ENCODE data around the gene SLC7A1.

The SLC7A1 gene

GRCh38 chr13:29545988-29546387, 49.5 kb downstream of the SLC7A1 start:
- no peak overlapping the region for H2BK12ac ChIP-seq (ENCODE audit: low read length)
- no peak overlapping the region for H3K4ac ChIP-seq (ENCODE audit: low read depth, low read length)
- no peak overlapping the region for H3K18ac ChIP-seq (ENCODE audit: low read length)
- no peak overlapping the region for H3K4me3 ChIP-seq (ENCODE audit: low read depth, low read length)
- H3K79me2 ChIP-seq (ENCODE audit: control insufficient read depth, insufficient read depth, low read length, poor library complexity), result no peaks in the 10 kb centered on the region
- H3K14ac ChIP-seq (ENCODE audit: low read length), result no peak overlapping the region
- no peak overlapping the region for H4K12ac ChIP-seq (ENCODE audit: low read depth, low read length)
- H4K8ac ChIP-seq (ENCODE audit: low read depth, low read length), result no peak overlapping the region
- H3K23ac ChIP-seq (ENCODE audit: low read length), result no peak overlapping the region
- no peak overlapping the region for H2BK120ac ChIP-seq (ENCODE audit: insufficient read depth, low read length, poor library complexity)
- DNase-seq, result no peak
- peaks cover 7 to 16% of the 10 kb centered on the region in 2 experiments for H3K4me1 ChIP-seq (ENCODE audit: control insufficient read depth in 1 of 2, insufficient read depth in 2 of 2, low read length in 2 of 2)
- no CpG with 5 or more reads among the region's 8 CpGs for WGBS (ENCODE audit: extremely low coverage, insufficient coverage, insufficient read length)
- H3K4me2 ChIP-seq (ENCODE audit: low read length), result no peak overlapping the region
- no peak overlapping the region for H2AK5ac ChIP-seq (ENCODE audit: low read length)
- no peak overlapping the region for H2AFZ ChIP-seq (ENCODE audit: insufficient read depth, low read length, poor library complexity)
- H4K91ac ChIP-seq (ENCODE audit: low read depth, low read length), result no peak overlapping the region
- no peaks in the 10 kb centered on the region for H3K27me3 ChIP-seq (ENCODE audit: insufficient read depth, low read length)
- no peaks in the 10 kb centered on the region for H3K9me3 ChIP-seq (ENCODE audit: insufficient read depth, low read depth, low read length)
- no peaks in the 10 kb centered on the region for H3K79me1 ChIP-seq (ENCODE audit: low read length)
- H2BK5ac ChIP-seq (ENCODE audit: low read depth, low read length, poor library complexity), result no peak overlapping the region
- no peak overlapping the region for H3K9ac ChIP-seq (ENCODE audit: low read length)
- H3K36me3 ChIP-seq (ENCODE audit: control insufficient read depth in 1 of 2, insufficient read depth in 2 of 2, low read length in 2 of 2), result peaks cover 17 to 20% of the 10 kb centered on the region in 2 experiments
- H3K27ac ChIP-seq (ENCODE audit: low read depth, low read length), result no peak overlapping the region

GRCh38 chr13:29543230-29544215, 52.0 kb downstream of the SLC7A1 start:
- H3K79me2 ChIP-seq (ENCODE audit: control insufficient read depth, insufficient read depth, low read length, poor library complexity), result no peaks in the 10 kb centered on the region
- H4K91ac ChIP-seq (ENCODE audit: low read depth, low read length), result no peak overlapping the region
- H2BK120ac ChIP-seq (ENCODE audit: insufficient read depth, low read length, poor library complexity), result no peak overlapping the region
- H3K27ac ChIP-seq (ENCODE audit: low read depth, low read length), result no peak overlapping the region
- no peak overlapping the region for H3K23ac ChIP-seq (ENCODE audit: low read length)
- peak overlapping the region; percentile 3 for H3K14ac ChIP-seq (ENCODE audit: low read length)
- no CpG with 5 or more reads among the region's 16 CpGs for WGBS (ENCODE audit: extremely low coverage, insufficient coverage, insufficient read length)
- peaks cover 5% of the 10 kb centered on the region for H3K79me1 ChIP-seq (ENCODE audit: low read length)
- no peaks in the 10 kb centered on the region for H3K27me3 ChIP-seq (ENCODE audit: insufficient read depth, low read length)
- H3K4me2 ChIP-seq (ENCODE audit: low read length), result no peak overlapping the region
- peak overlapping the region; percentile 6 for H3K4ac ChIP-seq (ENCODE audit: low read depth, low read length)
- H2BK5ac ChIP-seq (ENCODE audit: low read depth, low read length, poor library complexity), result no peak overlapping the region
- peak; percentile 35 to 46 for DNase-seq
- H2AFZ ChIP-seq (ENCODE audit: insufficient read depth, low read length, poor library complexity), result no peak overlapping the region
- H2AK5ac ChIP-seq (ENCODE audit: low read length), result no peak overlapping the region
- no peak overlapping the region for H4K8ac ChIP-seq (ENCODE audit: low read depth, low read length)
- H3K4me3 ChIP-seq (ENCODE audit: low read depth, low read length), result no peak overlapping the region
- H3K36me3 ChIP-seq (ENCODE audit: control insufficient read depth in 1 of 2, insufficient read depth in 2 of 2, low read length in 2 of 2), result peaks cover 10 to 12% of the 10 kb centered on the region in 2 experiments
- H3K18ac ChIP-seq (ENCODE audit: low read length), result peak overlapping the region; percentile 21
- no peak overlapping the region for H2BK12ac ChIP-seq (ENCODE audit: low read length)
- H3K4me1 ChIP-seq (ENCODE audit: control insufficient read depth in 1 of 2, insufficient read depth in 2 of 2, low read length in 2 of 2), result peaks cover 24 to 37% of the 10 kb centered on the region in 2 experiments
- no peak overlapping the region for H3K9ac ChIP-seq (ENCODE audit: low read length)
- H3K9me3 ChIP-seq (ENCODE audit: insufficient read depth, low read depth, low read length), result no peaks in the 10 kb centered on the region
- no peak overlapping the region for H4K12ac ChIP-seq (ENCODE audit: low read depth, low read length)

- peaks cover 6% of the 10 kb centered on the region for H3K79me1 ChIP-seq (ENCODE audit: low read length)
- H3K9ac ChIP-seq (ENCODE audit: low read length), result no peak overlapping the region
- no peak overlapping the region for H3K4ac ChIP-seq (ENCODE audit: low read depth, low read length)
- no CpG with 5 or more reads among the region's 8 CpGs for WGBS (ENCODE audit: extremely low coverage, insufficient coverage, insufficient read length)
- no peak overlapping the region for H3K27ac ChIP-seq (ENCODE audit: low read depth, low read length)
- H3K23ac ChIP-seq (ENCODE audit: low read length), result no peak overlapping the region
- no peak overlapping the region for H3K14ac ChIP-seq (ENCODE audit: low read length)
- H2BK12ac ChIP-seq (ENCODE audit: low read length), result no peak overlapping the region
- no peak overlapping the region for H4K8ac ChIP-seq (ENCODE audit: low read depth, low read length)
- H4K91ac ChIP-seq (ENCODE audit: low read depth, low read length), result no peak overlapping the region
- no peaks in the 10 kb centered on the region for H3K9me3 ChIP-seq (ENCODE audit: insufficient read depth, low read depth, low read length)
- H2BK5ac ChIP-seq (ENCODE audit: low read depth, low read length, poor library complexity), result no peak overlapping the region
- no peaks in the 10 kb centered on the region for H3K27me3 ChIP-seq (ENCODE audit: insufficient read depth, low read length)
- H3K79me2 ChIP-seq (ENCODE audit: control insufficient read depth, insufficient read depth, low read length, poor library complexity), result peaks cover 2% of the 10 kb centered on the region
- H3K4me1 ChIP-seq (ENCODE audit: control insufficient read depth in 1 of 2, insufficient read depth in 2 of 2, low read length in 2 of 2), result peaks cover 26 to 45% of the 10 kb centered on the region in 2 experiments
- H2AFZ ChIP-seq (ENCODE audit: insufficient read depth, low read length, poor library complexity), result no peak overlapping the region
- no peak overlapping the region for H2BK120ac ChIP-seq (ENCODE audit: insufficient read depth, low read length, poor library complexity)
- H3K4me3 ChIP-seq (ENCODE audit: low read depth, low read length), result no peak overlapping the region
- no peak overlapping the region for H4K12ac ChIP-seq (ENCODE audit: low read depth, low read length)
- H3K4me2 ChIP-seq (ENCODE audit: low read length), result no peak overlapping the region
- no peak overlapping the region for H3K18ac ChIP-seq (ENCODE audit: low read length)
- H2AK5ac ChIP-seq (ENCODE audit: low read length), result no peak overlapping the region
- no peak for DNase-seq
- H3K36me3 ChIP-seq (ENCODE audit: control insufficient read depth in 1 of 2, insufficient read depth in 2 of 2, low read length in 2 of 2), result peaks cover 10 to 12% of the 10 kb centered on the region in 2 experiments
Observed at GRCh38 chr13:29542381-29542780, 53.1 kb downstream of the SLC7A1 start.

- H3K9ac ChIP-seq (ENCODE audit: low read length), result no peak overlapping the region
- peaks cover 2% of the 10 kb centered on the region for H3K79me2 ChIP-seq (ENCODE audit: control insufficient read depth, insufficient read depth, low read length, poor library complexity)
- H4K91ac ChIP-seq (ENCODE audit: low read depth, low read length), result no peak overlapping the region
- peaks cover 32 to 50% of the 10 kb centered on the region in 2 experiments for H3K4me1 ChIP-seq (ENCODE audit: control insufficient read depth in 1 of 2, insufficient read depth in 2 of 2, low read length in 2 of 2)
- H2AK5ac ChIP-seq (ENCODE audit: low read length), result no peak overlapping the region
- H3K4me2 ChIP-seq (ENCODE audit: low read length), result no peak overlapping the region
- no peak overlapping the region for H3K23ac ChIP-seq (ENCODE audit: low read length)
- DNase-seq, result no peak
- H2AFZ ChIP-seq (ENCODE audit: insufficient read depth, low read length, poor library complexity), result no peak overlapping the region
- no peak overlapping the region for H3K4ac ChIP-seq (ENCODE audit: low read depth, low read length)
- no peak overlapping the region for H2BK5ac ChIP-seq (ENCODE audit: low read depth, low read length, poor library complexity)
- H3K27me3 ChIP-seq (ENCODE audit: insufficient read depth, low read length), result no peaks in the 10 kb centered on the region
- H3K36me3 ChIP-seq (ENCODE audit: control insufficient read depth in 1 of 2, insufficient read depth in 2 of 2, low read length in 2 of 2), result peaks cover 10 to 11% of the 10 kb centered on the region in 2 experiments
- H3K4me3 ChIP-seq (ENCODE audit: low read depth, low read length), result no peak overlapping the region
- no peak overlapping the region for H3K27ac ChIP-seq (ENCODE audit: low read depth, low read length)
- no peak overlapping the region for H3K14ac ChIP-seq (ENCODE audit: low read length)
- H3K18ac ChIP-seq (ENCODE audit: low read length), result no peak overlapping the region
- no peak overlapping the region for H2BK120ac ChIP-seq (ENCODE audit: insufficient read depth, low read length, poor library complexity)
- H3K79me1 ChIP-seq (ENCODE audit: low read length), result peaks cover 6% of the 10 kb centered on the region
- WGBS (ENCODE audit: extremely low coverage, insufficient coverage, insufficient read length), result no CpG with 5 or more reads among the region's 4 CpGs
- no peak overlapping the region for H4K8ac ChIP-seq (ENCODE audit: low read depth, low read length)
- H4K12ac ChIP-seq (ENCODE audit: low read depth, low read length), result no peak overlapping the region
- H3K9me3 ChIP-seq (ENCODE audit: insufficient read depth, low read depth, low read length), result no peaks in the 10 kb centered on the region
- H2BK12ac ChIP-seq (ENCODE audit: low read length), result no peak overlapping the region
Observed at GRCh38 chr13:29541400-29541799, 54.1 kb downstream of the SLC7A1 start.

Measured in trophoblast cell (in vitro differentiated cells and primary cell).